Panc1 (cell line): ENCODE measurements around the gene SV2C. TPM values are rescaled to one million over a fixed set of nuclear protein-coding genes. Genes with fewer than 3 reads are reported as not detected.

Source experiments
- ATAC-seq: fragments of 200-7000 bp; cut with Tn5 transposase; 2 replicates; pipeline ENCODE4 v1.9.1; 2020; ENCODE audit warnings: mild to moderate bottlenecking, moderate library complexity
- BruUV-seq: library from RNA; stranded (reverse); fragments of 400-500 nt; replicated peaks from 2 replicates; lab custom pipeline; 2021; lab: Mats Ljungman, UMichigan
- CTCF ChIA-PET: fragments of 300-600 bp; sonication (Branson Sonifier 250); formaldehyde crosslinking; loops from one replicate; lab custom pipeline; 2022; ENCODE audit warnings: antibody characterized with exemption; lab: Charles Lee
- POLR2A ChIA-PET: fragments of 300-600 bp; sonication (Branson Sonifier 250); formaldehyde crosslinking; loops from one replicate; lab custom pipeline; 2022; ENCODE audit warnings: antibody characterized with exemption; lab: Charles Lee
- DNase-seq: peaks from one replicate; pipeline ENCODE4 v3.0.0-alpha.2; 2010; ENCODE audit warnings: low read depth, low spot score
- H3K27ac ChIP-seq: 2 replicates; pipeline ENCODE4 v1.5.1; 2011; ENCODE audit warnings: mild to moderate bottlenecking, low read length, inconsistent platforms
- H3K27me3 ChIP-seq: fragments of 200-500 bp; sonication (Bioruptor generic); 2 replicates; pipeline ENCODE4 v1.6.0; 2014; ENCODE audit warnings: low read length, inconsistent platforms; ENCODE audit not compliant: control insufficient read depth, insufficient read depth
- H3K36me3 ChIP-seq: fragments of 200-500 bp; sonication (Bioruptor generic); 2 replicates; pipeline ENCODE4 v1.5.1; 2014; ENCODE audit warnings: inconsistent platforms, mild to moderate bottlenecking, low read length, moderate library complexity; ENCODE audit not compliant: control insufficient read depth, insufficient read depth
- H3K4me1 ChIP-seq: 2 replicates; pipeline ENCODE4 v1.5.1; 2011; ENCODE audit warnings: inconsistent platforms, mild to moderate bottlenecking, low read length, moderate library complexity; ENCODE audit not compliant: control insufficient read depth, insufficient read depth
- H3K4me3 ChIP-seq, 2 experiments: 2 replicates each; pipeline ENCODE4 v1.5.1; 2011 to 2012; ENCODE audit warnings: low read depth in 2 of 2, low read length in 2 of 2, mild to moderate bottlenecking in 2 of 2, inconsistent platforms in 1 of 2, moderate library complexity in 1 of 2
- H3K9me3 ChIP-seq: fragments of 200-500 bp; sonication (Bioruptor generic); 2 replicates; pipeline ENCODE4 v1.5.1; 2014; ENCODE audit warnings: low read depth, mild to moderate bottlenecking, inconsistent platforms, low read length, moderate library complexity; ENCODE audit not compliant: control insufficient read depth, insufficient read depth
- CTCF ChIP-seq: fragments of 450-650 bp; IDR thresholded peaks from 2 replicates; pipeline ENCODE4 v1.5.1; 2017; ENCODE audit warnings: mild to moderate bottlenecking
- POLR2AphosphoS5 ChIP-seq: IDR thresholded peaks from 2 replicates; pipeline ENCODE4 v1.6.1; 2012; ENCODE audit warnings: mild to moderate bottlenecking, low read depth, low read length, moderate library complexity
- SIN3A ChIP-seq: IDR thresholded peaks from 2 replicates; pipeline ENCODE4 v1.6.1; 2012; ENCODE audit warnings: low read depth, mild to moderate bottlenecking, low read length, moderate library complexity, borderline replicate concordance; ENCODE audit not compliant: insufficient read depth
- TCF7L2 ChIP-seq: IDR thresholded peaks from 2 replicates; pipeline ENCODE4 v1.6.1; 2011; ENCODE audit warnings: mild to moderate bottlenecking, low read depth, low read length, inconsistent platforms
- in situ Hi-C: cut with HindIII; loops from 2 replicates; pipeline ENCODE4 v1.10.0; 2016; ENCODE audit warnings: low sequenced_read_pairs, low pct_unique_long_range_greater_than_20kb
- intact Hi-C: fragments of 100-400 bp; cut with micrococcal nuclease; formaldehyde crosslinking; loops from one replicate; pipeline ENCODE4 v1.10.0; 2022; ENCODE audit not compliant: unreplicated experiment
- total RNA-seq: library from RNA; stranded (reverse); gene quantifications from one replicate; pipeline ENCODE4 v1.2.1, GENCODE V29; 2021; ENCODE audit not compliant: unreplicated experiment
- TF ChIP-seq, protein P1 (sequence below), 2 experiments: IDR thresholded peaks; 2 replicates each; pipeline ENCODE4 v1.6.1; 2011 to 2012; ENCODE audit warnings: low read depth in 2 of 2, control low read depth in 1 of 2, low read length in 1 of 2, mild to moderate bottlenecking in 1 of 2, moderate library complexity in 1 of 2; ENCODE audit not compliant: insufficient read depth in 1 of 2

Gene SV2C
- total RNA-seq, 1 experiment from 2014 or later: not detected

DNA sequence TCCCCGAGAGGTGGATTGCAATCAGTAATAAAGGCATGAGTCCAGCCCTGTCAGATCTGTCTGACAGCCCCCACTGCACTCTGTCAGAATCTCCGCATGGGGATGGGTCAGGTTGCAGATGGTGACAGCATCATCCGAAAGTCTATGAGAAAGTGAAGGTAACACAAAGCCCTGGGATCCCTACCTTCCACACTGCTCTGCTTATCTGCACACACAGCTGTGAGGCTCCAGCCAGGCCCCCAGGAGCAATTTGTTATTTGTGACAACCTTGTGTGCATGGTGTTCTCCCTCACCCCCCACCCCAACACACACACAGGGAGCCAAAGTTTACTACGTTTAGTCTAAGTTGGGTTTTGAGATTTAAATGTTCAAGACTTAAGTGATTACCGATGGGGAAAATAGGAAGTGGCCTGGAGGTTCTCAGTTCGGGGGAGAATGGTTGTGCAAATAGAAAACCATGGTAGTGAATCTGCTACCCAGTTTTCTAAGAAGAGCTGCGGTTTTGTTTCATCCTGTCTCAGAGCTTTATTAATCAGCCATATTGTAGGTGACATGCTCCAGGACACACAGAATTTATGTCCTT, 92.7 kb downstream of the SV2C start:
- in situ Hi-C loops: no loop called here
- BruUV-seq: no TSS peak
- Histone ChIP-seq H3K36me3 (no peaks in the 10 kb centered on the region), H3K9me3 (no peaks in the 10 kb centered on the region), H3K27me3 (no peaks in the 10 kb centered on the region), H3K27ac (no peak overlapping the region), H3K4me3 (no peak overlapping the region), H3K4me1 (no peaks in the 10 kb centered on the region)
- ChIA-PET POLR2A (no interaction called here), CTCF (interaction anchor here (1.1 kb wide), 1 partner anchor 439 kb away, joined by 3 read pairs; no protein-coding TSS in a partner anchor)
- DNase-seq (no peak), ATAC-seq (no peak)
- TF ChIP-seq POLR2AphosphoS5 (no peak), CTCF (no peak), TCF7L2 (no peak), SIN3A (no peak)
- TF ChIP-seq, protein P1, sequence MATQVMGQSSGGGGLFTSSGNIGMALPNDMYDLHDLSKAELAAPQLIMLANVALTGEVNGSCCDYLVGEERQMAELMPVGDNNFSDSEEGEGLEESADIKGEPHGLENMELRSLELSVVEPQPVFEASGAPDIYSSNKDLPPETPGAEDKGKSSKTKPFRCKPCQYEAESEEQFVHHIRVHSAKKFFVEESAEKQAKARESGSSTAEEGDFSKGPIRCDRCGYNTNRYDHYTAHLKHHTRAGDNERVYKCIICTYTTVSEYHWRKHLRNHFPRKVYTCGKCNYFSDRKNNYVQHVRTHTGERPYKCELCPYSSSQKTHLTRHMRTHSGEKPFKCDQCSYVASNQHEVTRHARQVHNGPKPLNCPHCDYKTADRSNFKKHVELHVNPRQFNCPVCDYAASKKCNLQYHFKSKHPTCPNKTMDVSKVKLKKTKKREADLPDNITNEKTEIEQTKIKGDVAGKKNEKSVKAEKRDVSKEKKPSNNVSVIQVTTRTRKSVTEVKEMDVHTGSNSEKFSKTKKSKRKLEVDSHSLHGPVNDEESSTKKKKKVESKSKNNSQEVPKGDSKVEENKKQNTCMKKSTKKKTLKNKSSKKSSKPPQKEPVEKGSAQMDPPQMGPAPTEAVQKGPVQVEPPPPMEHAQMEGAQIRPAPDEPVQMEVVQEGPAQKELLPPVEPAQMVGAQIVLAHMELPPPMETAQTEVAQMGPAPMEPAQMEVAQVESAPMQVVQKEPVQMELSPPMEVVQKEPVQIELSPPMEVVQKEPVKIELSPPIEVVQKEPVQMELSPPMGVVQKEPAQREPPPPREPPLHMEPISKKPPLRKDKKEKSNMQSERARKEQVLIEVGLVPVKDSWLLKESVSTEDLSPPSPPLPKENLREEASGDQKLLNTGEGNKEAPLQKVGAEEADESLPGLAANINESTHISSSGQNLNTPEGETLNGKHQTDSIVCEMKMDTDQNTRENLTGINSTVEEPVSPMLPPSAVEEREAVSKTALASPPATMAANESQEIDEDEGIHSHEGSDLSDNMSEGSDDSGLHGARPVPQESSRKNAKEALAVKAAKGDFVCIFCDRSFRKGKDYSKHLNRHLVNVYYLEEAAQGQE (IDR thresholded peaks at IDR 0.05; ENCODE audit: insufficient read depth in 1 of 2, low read depth in 2 of 2, low read length in 1 of 2): no peak
- intact Hi-C loops: loop anchor here (5.0 kb wide), 1 partner anchor 439 kb away; no protein-coding TSS in a partner anchor

- Histone ChIP-seq H3K36me3 (no peaks in the 10 kb centered on the region), H3K9me3 (no peaks in the 10 kb centered on the region), H3K27ac (no peak overlapping the region), H3K4me3 (no peak overlapping the region), H3K27me3 (no peaks in the 10 kb centered on the region), H3K4me1 (no peaks in the 10 kb centered on the region)
- POLR2A ChIA-PET: no interaction called here
- CTCF ChIA-PET: no interaction called here
- DNase-seq (no peak), ATAC-seq (no peak)
- intact Hi-C loops (loop anchor here (5.0 kb wide), 1 partner anchor 441 kb away; no protein-coding TSS in a partner anchor), in situ Hi-C loops (no loop called here)
- BruUV-seq: no TSS peak
- TF ChIP-seq, protein P1 (IDR thresholded peaks at IDR 0.05; ENCODE audit: insufficient read depth in 1 of 2, low read depth in 2 of 2, low read length in 1 of 2): no peak
- TF ChIP-seq POLR2AphosphoS5 (no peak), TCF7L2 (no peak), SIN3A (no peak), CTCF (no peak)
Observed at GRCh38 chr5:76177978-76178377, 94.8 kb downstream of the SV2C start.
